ENCODE results near the gene HOXB4. TPM values are rescaled to one million over a fixed set of nuclear protein-coding genes. Genes with fewer than 3 reads are reported as not detected.

HOXB4 gene
- polyA plus RNA-seq, 1 experiment = 5.8 TPM

- peaks cover 6% of the 10 kb centered on the region; the same call in 1 of the 2 replicates for H3K9me3 ChIP-seq (ENCODE audit: control insufficient read depth, insufficient read depth, low read length)
- no peak for DNase-seq (ENCODE audit: low read depth, low spot score)
- H3K4me3 ChIP-seq (ENCODE audit: low read depth, low read length) = no peak overlapping the region
- H3K27me3 ChIP-seq (ENCODE audit: control insufficient read depth, insufficient read depth, low read length) = peaks cover 89% of the 10 kb centered on the region
- ChIA-PET CTCF (interaction anchor here (0.9 to 3.9 kb wide), 18 partner anchors 25 to 600 kb away, joined by 3 to 42 read pairs (median 4); partner anchors contain the start of gene HOXB5), POLR2A (interaction anchor here (1.2 kb wide), 1 partner anchor 24 kb away, joined by 3 read pairs; the partner anchor contains the start of gene HOXB5)
- TF ChIP-seq, protein P1, sequence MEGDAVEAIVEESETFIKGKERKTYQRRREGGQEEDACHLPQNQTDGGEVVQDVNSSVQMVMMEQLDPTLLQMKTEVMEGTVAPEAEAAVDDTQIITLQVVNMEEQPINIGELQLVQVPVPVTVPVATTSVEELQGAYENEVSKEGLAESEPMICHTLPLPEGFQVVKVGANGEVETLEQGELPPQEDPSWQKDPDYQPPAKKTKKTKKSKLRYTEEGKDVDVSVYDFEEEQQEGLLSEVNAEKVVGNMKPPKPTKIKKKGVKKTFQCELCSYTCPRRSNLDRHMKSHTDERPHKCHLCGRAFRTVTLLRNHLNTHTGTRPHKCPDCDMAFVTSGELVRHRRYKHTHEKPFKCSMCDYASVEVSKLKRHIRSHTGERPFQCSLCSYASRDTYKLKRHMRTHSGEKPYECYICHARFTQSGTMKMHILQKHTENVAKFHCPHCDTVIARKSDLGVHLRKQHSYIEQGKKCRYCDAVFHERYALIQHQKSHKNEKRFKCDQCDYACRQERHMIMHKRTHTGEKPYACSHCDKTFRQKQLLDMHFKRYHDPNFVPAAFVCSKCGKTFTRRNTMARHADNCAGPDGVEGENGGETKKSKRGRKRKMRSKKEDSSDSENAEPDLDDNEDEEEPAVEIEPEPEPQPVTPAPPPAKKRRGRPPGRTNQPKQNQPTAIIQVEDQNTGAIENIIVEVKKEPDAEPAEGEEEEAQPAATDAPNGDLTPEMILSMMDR (IDR thresholded peaks at IDR 0.05; ENCODE audit: low read depth, low read length) = no peak
- H3K27ac ChIP-seq (ENCODE audit: low read depth, low read length) = no peak overlapping the region
Measured at GRCh38 chr17:48617471-48618255, 39.5 kb upstream of the HOXB4 start.

GRCh38 chr17:48616717-48617470 is 38.7 kb upstream of the HOXB4 start:
- H3K9me3 ChIP-seq (ENCODE audit: control insufficient read depth, insufficient read depth, low read length) = peaks cover 6% of the 10 kb centered on the region; the same call in 1 of the 2 replicates
- CTCF ChIA-PET = interaction anchor here (1.0 to 4.9 kb wide), 8 partner anchors 24 to 537 kb away, joined by 3 to 42 read pairs (median 12); partner anchors contain the start of gene HOXB5
- H3K4me3 ChIP-seq (ENCODE audit: low read depth, low read length) = no peak overlapping the region
- no peak overlapping the region for H3K27ac ChIP-seq (ENCODE audit: low read depth, low read length)
- POLR2A ChIA-PET = interaction anchor here (1.2 kb wide), 1 partner anchor 23 kb away, joined by 3 read pairs; the partner anchor contains the start of gene HOXB5
- TF ChIP-seq, protein P1 (IDR thresholded peaks at IDR 0.05; ENCODE audit: low read depth, low read length) = no peak
- peaks cover 81% of the 10 kb centered on the region for H3K27me3 ChIP-seq (ENCODE audit: control insufficient read depth, insufficient read depth, low read length)
- no peak for DNase-seq (ENCODE audit: low read depth, low spot score)

GRCh38 chr17:48615963-48616716 is 38.0 kb upstream of the HOXB4 start:
- no peaks in the 10 kb centered on the region; the same call in 1 of the 2 replicates for H3K9me3 ChIP-seq (ENCODE audit: control insufficient read depth, insufficient read depth, low read length)
- H3K27ac ChIP-seq (ENCODE audit: low read depth, low read length) = no peak overlapping the region
- no peak overlapping the region for H3K4me3 ChIP-seq (ENCODE audit: low read depth, low read length)
- TF ChIP-seq, protein P1 (IDR thresholded peaks at IDR 0.05; ENCODE audit: low read depth, low read length) = no peak
- CTCF ChIA-PET = interaction anchor here (0.6 to 4.9 kb wide), 5 partner anchors 14 to 354 kb away, joined by 3 to 35 read pairs (median 4); no protein-coding TSS in a partner anchor
- DNase-seq (ENCODE audit: low read depth, low spot score) = no peak
- H3K27me3 ChIP-seq (ENCODE audit: control insufficient read depth, insufficient read depth, low read length) = peaks cover 73% of the 10 kb centered on the region
- POLR2A ChIA-PET = no interaction called here

DNA sequence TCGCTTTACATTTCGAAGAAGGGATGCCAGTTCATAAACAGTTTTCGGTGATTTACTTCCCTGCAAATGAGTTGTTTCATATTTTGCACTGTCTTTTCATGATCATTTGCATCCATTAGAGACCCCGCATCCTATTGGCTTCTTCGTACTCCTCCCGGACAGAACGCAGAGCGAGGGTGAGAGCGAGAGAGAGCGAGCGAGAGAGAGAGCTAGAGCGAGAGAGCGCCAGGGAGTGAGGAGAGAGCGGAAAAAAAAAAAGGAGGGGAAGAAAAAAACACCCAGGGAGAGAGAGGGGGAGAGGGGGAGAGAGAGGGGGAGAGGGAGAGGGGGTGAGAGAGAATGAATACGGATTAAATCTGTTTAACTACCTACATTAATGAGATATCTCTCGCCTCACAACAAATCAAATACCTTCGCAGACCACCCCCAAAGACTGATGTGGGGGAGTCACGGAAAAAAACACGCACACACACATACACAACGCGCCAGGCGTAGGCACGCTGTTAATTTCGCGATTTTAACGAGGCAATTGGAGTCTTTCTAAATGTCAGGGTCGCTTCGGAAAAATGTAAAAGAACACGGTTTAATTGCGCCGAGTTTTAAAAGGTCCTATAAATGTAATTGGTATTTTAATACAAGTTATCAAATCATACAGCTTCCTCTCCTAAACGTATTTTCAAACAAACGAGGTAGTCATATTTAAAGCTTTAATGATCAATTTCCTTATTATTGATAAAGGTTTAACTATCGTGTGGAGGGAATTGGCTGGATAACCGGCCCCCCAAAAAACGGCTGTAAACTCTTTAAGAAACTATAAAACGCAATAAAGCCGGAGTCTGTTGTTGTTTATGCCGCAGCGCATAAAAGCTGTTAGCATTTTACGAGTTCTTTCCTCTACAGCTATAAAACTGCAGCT is 37.2 kb upstream of the HOXB4 start, which contains the start of gene HOXB8:
Gene HOXB8 (minus strand): TSS at position 246 of the 916 bp plus-strand sequence. CDS start 588 bp downstream, outside the sequence.
- ChIA-PET POLR2A (interaction anchor here (3.0 kb wide), 1 partner anchor 18 kb away, joined by 13 read pairs; no protein-coding TSS in a partner anchor), CTCF (interaction anchor here (0.5 to 4.9 kb wide), 7 partner anchors 13 to 307 kb away, joined by 3 to 35 read pairs (median 4); no protein-coding TSS in a partner anchor)
- Histone ChIP-seq H3K27me3 (ENCODE audit: control insufficient read depth, insufficient read depth, low read length) (peaks cover 65% of the 10 kb centered on the region), H3K4me3 (ENCODE audit: low read depth, low read length) (peak within 1 kb of the TSS; percentile 67), H3K27ac (ENCODE audit: low read depth, low read length) (no peak within 1 kb of the TSS), H3K9me3 (ENCODE audit: control insufficient read depth, insufficient read depth, low read length) (no peaks in the 10 kb centered on the region; the same call in 1 of the 2 replicates)
- TF ChIP-seq, protein P1 (IDR thresholded peaks at IDR 0.05; ENCODE audit: low read depth, low read length) = no peak
- no peak for DNase-seq (ENCODE audit: low read depth, low spot score)
